ENCODE data around the gene ZNF70.

DNA sequence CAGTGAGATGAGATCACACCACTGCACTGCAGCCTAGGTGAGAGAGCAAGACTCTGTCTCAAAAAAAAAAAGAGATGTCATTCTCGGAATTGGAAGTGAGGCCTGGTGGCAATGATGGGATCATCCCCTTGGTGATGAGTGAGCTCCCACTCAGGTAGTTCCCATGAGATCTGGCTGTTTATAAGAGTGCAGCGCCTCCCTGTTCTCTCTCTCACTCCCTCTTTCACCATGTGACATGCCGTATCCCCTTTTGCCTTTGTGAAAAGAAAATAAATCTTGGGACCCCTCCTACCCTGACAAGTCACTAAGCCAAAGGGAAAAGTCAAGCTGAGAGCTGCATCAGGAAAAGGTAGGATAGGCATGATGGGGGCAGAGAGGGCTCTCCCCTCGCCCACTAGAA, 28.8 kb downstream of the ZNF70 start:
- TF ChIP-seq CTCF (IDR thresholded peaks at IDR 0.05) (no peak), EZH2phosphoT487 (IDR thresholded peaks at IDR 0.05) (no peak)

Measured in neural progenitor cell (in vitro differentiated cells).